ENCODE data around the gene ZBTB12. TPM values are rescaled to one million over a fixed set of nuclear protein-coding genes. Genes with fewer than 3 reads are reported as not detected.
A peak's percentile ranks its signal among the peaks of the same experiment; 100 is the strongest.

ZBTB12 gene
- total and polyA plus RNA-seq, 2 of the 13 experiments (the other 11 are each of a cell fraction or from before 2014, with no cell fraction given): 4.8 to 6.0 TPM

GRCh38 chr6:31889331-31889972 lies 12.4 kb downstream of the ZBTB12 start:
- H3K27ac ChIP-seq (ENCODE audit: extremely low read length, insufficient read depth, low read length): no peak overlapping the region

GRCh38 chr6:31888276-31889258 lies 13.3 kb downstream of the ZBTB12 start:
- no TSS peak for BruUV-seq (replicated peaks)
- in situ Hi-C loops (cut with HindIII; ENCODE audit: extremely low pct_ligation_motif_present, low pct_unique_long_range_greater_than_20kb) (no loop called here), intact Hi-C loops (cut with micrococcal nuclease; ENCODE audit: unreplicated experiment) (no loop called here)
- Histone ChIP-seq H3K9ac (ENCODE audit: insufficient read depth, low read depth, low read length) (no peak overlapping the region), H4K20me1 (ENCODE audit: insufficient read depth, low read length) (no peaks in the 10 kb centered on the region), H3K36me3 (replicated peaks in 1 of 2; ENCODE audit: control insufficient read depth in 1 of 2, insufficient read depth in 2 of 2, low read length in 2 of 2) (peaks cover 60 to 88% of the 10 kb centered on the region in 2 experiments), H3K4me3 (replicated peaks in 1 of 3; ENCODE audit: insufficient read depth in 1 of 3, low read depth in 2 of 3, low read length in 3 of 3) (no peak overlapping the region), H3K27me3 (ENCODE audit: control insufficient read depth in 1 of 2, insufficient read depth in 2 of 2, low read length in 2 of 2) (no peaks in the 10 kb centered on the region), H3K9me3 (ENCODE audit: low read length) (no peaks in the 10 kb centered on the region), H3K79me2 (ENCODE audit: insufficient read depth, low read length) (no peaks in the 10 kb centered on the region), H2AFZ (ENCODE audit: low read length) (no peak overlapping the region), H3K4me2 (ENCODE audit: low read depth, low read length) (no peak overlapping the region), H3K4me1 (ENCODE audit: insufficient read depth, low read length) (no peaks in the 10 kb centered on the region), H3K27ac (ENCODE audit: extremely low read length, insufficient read depth, low read length) (no peak overlapping the region)
- DNase-seq (ENCODE audit: low spot score): no peak
- WGBS (ENCODE audit: low lambda C conversion rate): 83% methylated on average over 39 of the region's 43 CpGs
- CTCF ChIA-PET (ENCODE audit: low intra/inter-chr PET ratio, low total read pairs): interaction anchor here (0.8 to 1.7 kb wide), 4 partner anchors 47 to 208 kb away, joined by 3 to 6 read pairs (median 3); partner anchors contain the start of gene LY6G5C
- POLR2A ChIA-PET: interaction anchor here (0.6 to 2.1 kb wide), 3 partner anchors 26 to 87 kb away, joined by 3 to 5 read pairs (median 4); partner anchors contain the start of genes HSPA1B and NEU1
- FAIRE-seq: peak; percentile 28
- ATAC-seq: peak; percentile 71
- 0 out of 2 replicates have a peak, but pooled peaks have one; percentile 27 for TF ChIP-seq KDM2A (CRISPR knock-in tag; IDR thresholded peaks at IDR 0.05; ENCODE audit: borderline replicate concordance, low read depth)
- TF ChIP-seq ZNF598 (CRISPR knock-in tag; IDR thresholded peaks at IDR 0.05; ENCODE audit: borderline replicate concordance): peak; percentile 31; the same call in 1 of the 2 replicates
- TF ChIP-seq SAFB2 (CRISPR knock-in tag; IDR thresholded peaks at IDR 0.05; ENCODE audit: borderline replicate concordance, low read depth): no peak
- no peak for TF ChIP-seq HOXA5 (CRISPR knock-in tag; IDR thresholded peaks at IDR 0.05)
- TF ChIP-seq SOX13 (IDR thresholded peaks at IDR 0.05): no peak
- no peak for TF ChIP-seq SOX13 (CRISPR knock-in tag; conservative IDR thresholded peaks at IDR 0.05 in 1 of 2, IDR thresholded peaks at IDR 0.05 in 1 of 2)
- no peak for TF ChIP-seq FOXO4 (CRISPR knock-in tag; conservative IDR thresholded peaks at IDR 0.05)
- TF ChIP-seq PTBP1 (IDR thresholded peaks at IDR 0.05; ENCODE audit: low read depth, low read length, poor library complexity, severe bottlenecking): peak; percentile 16
- TF ChIP-seq SAP130 (CRISPR knock-in tag; IDR thresholded peaks at IDR 0.05; ENCODE audit: low read depth): peak; percentile 22; the same call in 1 of the 2 replicates
- no peak for TF ChIP-seq SYNCRIP (IDR thresholded peaks at IDR 0.05; ENCODE audit: insufficient read depth, low read depth, low read length)
- no peak for TF ChIP-seq ISX (CRISPR knock-in tag; conservative IDR thresholded peaks at IDR 0.05)

More at GRCh38 chr6:31889331-31889972, 12.4 kb downstream of the ZBTB12 start:
- Histone ChIP-seq H3K4me3 (replicated peaks in 1 of 3; ENCODE audit: insufficient read depth in 1 of 3, low read depth in 2 of 3, low read length in 3 of 3) (no peak overlapping the region), H4K20me1 (ENCODE audit: insufficient read depth, low read length) (no peaks in the 10 kb centered on the region), H3K9me3 (ENCODE audit: low read length) (no peaks in the 10 kb centered on the region), H3K79me2 (ENCODE audit: insufficient read depth, low read length) (no peaks in the 10 kb centered on the region), H3K36me3 (replicated peaks in 1 of 2; ENCODE audit: control insufficient read depth in 1 of 2, insufficient read depth in 2 of 2, low read length in 2 of 2) (peaks cover 54 to 86% of the 10 kb centered on the region in 2 experiments), H3K9ac (ENCODE audit: insufficient read depth, low read depth, low read length) (no peak overlapping the region), H3K4me2 (ENCODE audit: low read depth, low read length) (no peak overlapping the region), H3K27me3 (ENCODE audit: control insufficient read depth in 1 of 2, insufficient read depth in 2 of 2, low read length in 2 of 2) (no peaks in the 10 kb centered on the region), H3K4me1 (ENCODE audit: insufficient read depth, low read length) (no peaks in the 10 kb centered on the region), H2AFZ (ENCODE audit: low read length) (no peak overlapping the region)
- in situ Hi-C loops (cut with HindIII; ENCODE audit: extremely low pct_ligation_motif_present, low pct_unique_long_range_greater_than_20kb) (no loop called here), intact Hi-C loops (cut with micrococcal nuclease; ENCODE audit: unreplicated experiment) (no loop called here)
- FAIRE-seq (no peak), ATAC-seq (no peak), DNase-seq (ENCODE audit: low spot score) (no peak)
- TF ChIP-seq RBFOX2 (IDR thresholded peaks at IDR 0.05; ENCODE audit: low read depth, low read length): 0 out of 2 replicates have a peak, but pooled peaks have one; percentile 9
- no peak for TF ChIP-seq NR0B2 (CRISPR knock-in tag; IDR thresholded peaks at IDR 0.05)
- POLR2A ChIA-PET: interaction anchor here (1.3 to 2.1 kb wide), 3 partner anchors 27 to 62 kb away, joined by 4 to 5 read pairs (median 4); partner anchors contain the start of genes HSPA1B and NEU1
- BruUV-seq (replicated peaks): no TSS peak
- WGBS (ENCODE audit: low lambda C conversion rate): 98% methylated on average over 3 of the region's 3 CpGs
- CTCF ChIA-PET (ENCODE audit: low intra/inter-chr PET ratio, low total read pairs): interaction anchor here (1.1 to 1.7 kb wide), 3 partner anchors 48 to 116 kb away, joined by 3 to 6 read pairs (median 3); no protein-coding TSS in a partner anchor

All from HepG2 (cell line).